Esophagus muscularis mucosa (tissue), 4 donors: ENCODE data around the gene TMEM11. TPM values are rescaled to one million over a fixed set of nuclear protein-coding genes. Genes with fewer than 3 reads are reported as not detected.

ENCODE experiments used
- DNase-seq: peaks from one replicate; pipeline ENCODE4 v3.0.0-alpha.2; 2017; ENCODE audit errors: extremely low spot score
- H3K27ac ChIP-seq, 4 donors: fragments of 200-600 bp; sonication (generic); replicated peaks in 1 of 4; 1 replicate in 3 of 4; 2 replicates in 1 of 4; pipeline ENCODE4 v1.5.1; 2016 to 2019; ENCODE audit warnings: mild to moderate bottlenecking in 1 of 4
- H3K27me3 ChIP-seq, 4 donors: fragments of 200-600 bp; sonication (generic); one replicate each; pipeline versions ENCODE4 v1.5.1 to v1.6.0; 2016 to 2019
- H3K36me3 ChIP-seq, 4 donors: fragments of 200-600 bp; sonication (generic); one replicate each; pipeline ENCODE4 v1.5.1; 2016 to 2019
- H3K4me1 ChIP-seq, 4 donors: fragments of 200-600 bp; sonication (generic); one replicate each; pipeline ENCODE4 v1.5.1; 2016 to 2019
- H3K4me3 ChIP-seq, 4 donors: fragments of 200-600 bp; sonication (generic); 1 replicate in 2 of 4; 2 replicates in 2 of 4; pipeline ENCODE4 v1.5.1; 2016 to 2019; ENCODE audit warnings: mild to moderate bottlenecking in 4 of 4, moderate library complexity in 1 of 4
- H3K9me3 ChIP-seq, 4 donors: fragments of 200-600 bp; sonication (generic); 1 replicate in 3 of 4; 2 replicates in 1 of 4; pipeline ENCODE4 v1.5.1; 2016 to 2019
- EP300 ChIP-seq: sonication (generic); formaldehyde crosslinking; IDR thresholded peaks from one replicate; pipeline ENCODE4 v1.6.1; 2017; ENCODE audit warnings: antibody characterized with exemption
- POLR2A ChIP-seq: fragments of 450-650 bp; IDR thresholded peaks from one replicate; pipeline ENCODE4 v1.6.1; 2017; ENCODE audit warnings: antibody characterized with exemption, moderate library complexity, mild to moderate bottlenecking, low read depth
- POLR2AphosphoS5 ChIP-seq, 2 donors: sonication (generic); formaldehyde crosslinking; IDR thresholded peaks; one replicate each; pipeline ENCODE4 v1.6.1; 2017; ENCODE audit warnings: antibody characterized with exemption in 2 of 2
- WGBS: methylation state at CpG from one replicate; pipeline ENCODE4 v1.1.5; 2018; 5-methylcytosine and 5-hydroxymethylcytosine counted together
- intact Hi-C: fragments of 100-400 bp; cut with DNase I; formaldehyde crosslinking; loops from one replicate; pipeline ENCODE4 v1.15.1; 2023
- total RNA-seq, 4 donors: library from RNA; depleted of rRNA; stranded (reverse); fragments of >200 nt; gene quantifications; one replicate each; pipeline versions ENCODE4 v1.1.0 to v1.2.1, GENCODE V29; 2016
- TF ChIP-seq, protein P1 (sequence below), 3 experiments: fragments of 200-600 bp in 2 of 3; fragments of 450-650 bp in 1 of 3; sonication (generic) in 2 of 3; IDR thresholded peaks; one replicate each; pipeline ENCODE4 v1.5.1; 2017 to 2019; ENCODE audit warnings: antibody characterized with exemption in 3 of 3, mild to moderate bottlenecking in 2 of 3, moderate library complexity in 1 of 3

Gene TMEM11
- total RNA-seq, 4 donors from 2014 or later = 24.1 to 31.0 (median 26.0) TPM

DNA sequence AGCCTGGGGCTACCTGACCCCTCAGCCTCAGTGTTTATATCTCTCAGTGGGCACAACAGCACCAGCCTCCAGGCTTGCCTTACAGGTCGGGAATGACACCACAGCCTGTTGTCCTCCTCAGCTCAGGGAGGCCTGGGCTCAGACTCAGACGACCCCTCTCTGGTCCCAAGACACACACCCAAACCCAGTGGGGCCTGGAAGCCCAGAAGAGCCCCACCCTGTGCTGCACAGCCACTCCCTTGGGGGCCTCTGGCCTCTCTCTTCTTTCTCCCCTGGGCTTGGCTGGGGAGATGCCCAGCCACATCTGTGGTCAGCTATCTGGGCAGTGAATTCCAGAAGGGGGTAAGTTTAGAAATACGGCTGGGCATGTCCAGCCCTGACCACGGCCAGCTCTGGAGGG is 36.9 kb upstream of the TMEM11 start:
- TF ChIP-seq POLR2AphosphoS5 (IDR thresholded peaks at IDR 0.05) = no peak
- no peak for TF ChIP-seq EP300
- TF ChIP-seq, protein P1, sequence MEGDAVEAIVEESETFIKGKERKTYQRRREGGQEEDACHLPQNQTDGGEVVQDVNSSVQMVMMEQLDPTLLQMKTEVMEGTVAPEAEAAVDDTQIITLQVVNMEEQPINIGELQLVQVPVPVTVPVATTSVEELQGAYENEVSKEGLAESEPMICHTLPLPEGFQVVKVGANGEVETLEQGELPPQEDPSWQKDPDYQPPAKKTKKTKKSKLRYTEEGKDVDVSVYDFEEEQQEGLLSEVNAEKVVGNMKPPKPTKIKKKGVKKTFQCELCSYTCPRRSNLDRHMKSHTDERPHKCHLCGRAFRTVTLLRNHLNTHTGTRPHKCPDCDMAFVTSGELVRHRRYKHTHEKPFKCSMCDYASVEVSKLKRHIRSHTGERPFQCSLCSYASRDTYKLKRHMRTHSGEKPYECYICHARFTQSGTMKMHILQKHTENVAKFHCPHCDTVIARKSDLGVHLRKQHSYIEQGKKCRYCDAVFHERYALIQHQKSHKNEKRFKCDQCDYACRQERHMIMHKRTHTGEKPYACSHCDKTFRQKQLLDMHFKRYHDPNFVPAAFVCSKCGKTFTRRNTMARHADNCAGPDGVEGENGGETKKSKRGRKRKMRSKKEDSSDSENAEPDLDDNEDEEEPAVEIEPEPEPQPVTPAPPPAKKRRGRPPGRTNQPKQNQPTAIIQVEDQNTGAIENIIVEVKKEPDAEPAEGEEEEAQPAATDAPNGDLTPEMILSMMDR (IDR thresholded peaks at IDR 0.05) = no peak
- no peak for TF ChIP-seq POLR2A

DNA sequence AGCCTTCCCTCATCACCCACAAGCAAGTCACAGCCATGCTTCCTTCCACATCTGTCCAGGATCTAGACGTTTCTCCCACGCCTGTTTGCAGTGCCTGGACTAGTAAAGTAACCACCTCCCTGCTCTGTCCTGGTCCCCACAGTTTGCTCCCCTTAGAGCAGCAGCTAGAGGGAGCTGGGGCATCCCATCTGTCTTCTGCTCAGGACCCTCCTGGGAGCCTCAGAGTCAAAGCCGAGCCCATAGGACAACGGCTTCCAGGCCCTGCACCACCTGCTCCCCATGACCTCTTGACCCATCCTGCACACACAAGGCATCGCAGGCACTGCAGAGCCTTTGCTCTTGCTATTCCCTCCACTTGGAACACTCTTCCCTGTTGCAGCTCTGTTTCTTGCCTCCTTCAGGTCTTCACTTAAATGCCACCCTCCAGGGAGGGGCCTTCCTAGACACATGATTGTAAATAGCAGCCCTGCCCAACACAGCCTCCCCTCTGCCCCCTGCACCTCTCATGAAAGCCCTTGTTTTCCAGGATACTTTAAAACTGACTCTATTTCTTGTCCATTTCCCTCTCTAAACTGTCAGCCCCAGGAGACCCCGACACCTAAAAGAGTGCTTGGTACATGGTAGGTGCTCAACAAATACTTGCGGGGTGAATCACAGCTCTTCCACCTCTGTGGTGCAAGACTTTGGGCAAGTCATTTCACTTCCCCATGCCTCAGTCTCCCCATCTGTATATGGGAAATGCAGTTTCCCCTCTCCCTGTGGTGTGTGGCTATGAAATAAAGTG is 36.2 kb upstream of the TMEM11 start:
- Histone ChIP-seq H3K27me3 (no peaks in the 10 kb centered on the region), H3K4me1 (peaks cover 42 to 58% (median 51%) of the 10 kb centered on the region in 4 donors), H3K27ac (no peak overlapping the region), H3K36me3 (peaks cover 0 to 4% (median 0%) of the 10 kb centered on the region in 4 donors), H3K9me3 (no peaks in the 10 kb centered on the region), H3K4me3 (no peak overlapping the region)
- 73% methylated on average over 6 of the region's 7 CpGs for WGBS
- no peak for DNase-seq
- intact Hi-C loops = loop anchor here (5.0 to 10.0 kb wide), 2 partner anchors 123 to 215 kb away; partner anchors contain the start of gene DHRS7B
- TF ChIP-seq POLR2A = no peak
- no peak for TF ChIP-seq EP300
- TF ChIP-seq, protein P1 (IDR thresholded peaks at IDR 0.05) = no peak
- TF ChIP-seq POLR2AphosphoS5 (IDR thresholded peaks at IDR 0.05) = no peak

More for the DNA sequence above, 36.9 kb upstream of the TMEM11 start:
- H3K27ac ChIP-seq = peak overlapping the region in 1 of 4 donors; percentile 23
- no peak overlapping the region for H3K4me3 ChIP-seq
- intact Hi-C loops = loop anchor here (5.0 to 10.0 kb wide), 2 partner anchors 124 to 216 kb away; partner anchors contain the start of gene DHRS7B
- H3K36me3 ChIP-seq = peaks cover 0 to 4% (median 0%) of the 10 kb centered on the region in 4 donors
- H3K4me1 ChIP-seq = peaks cover 42 to 53% (median 49%) of the 10 kb centered on the region in 4 donors
- 66% methylated on average over 4 of the region's 4 CpGs for WGBS
- no peak for DNase-seq
- no peaks in the 10 kb centered on the region for H3K9me3 ChIP-seq
- no peaks in the 10 kb centered on the region for H3K27me3 ChIP-seq

DNA sequence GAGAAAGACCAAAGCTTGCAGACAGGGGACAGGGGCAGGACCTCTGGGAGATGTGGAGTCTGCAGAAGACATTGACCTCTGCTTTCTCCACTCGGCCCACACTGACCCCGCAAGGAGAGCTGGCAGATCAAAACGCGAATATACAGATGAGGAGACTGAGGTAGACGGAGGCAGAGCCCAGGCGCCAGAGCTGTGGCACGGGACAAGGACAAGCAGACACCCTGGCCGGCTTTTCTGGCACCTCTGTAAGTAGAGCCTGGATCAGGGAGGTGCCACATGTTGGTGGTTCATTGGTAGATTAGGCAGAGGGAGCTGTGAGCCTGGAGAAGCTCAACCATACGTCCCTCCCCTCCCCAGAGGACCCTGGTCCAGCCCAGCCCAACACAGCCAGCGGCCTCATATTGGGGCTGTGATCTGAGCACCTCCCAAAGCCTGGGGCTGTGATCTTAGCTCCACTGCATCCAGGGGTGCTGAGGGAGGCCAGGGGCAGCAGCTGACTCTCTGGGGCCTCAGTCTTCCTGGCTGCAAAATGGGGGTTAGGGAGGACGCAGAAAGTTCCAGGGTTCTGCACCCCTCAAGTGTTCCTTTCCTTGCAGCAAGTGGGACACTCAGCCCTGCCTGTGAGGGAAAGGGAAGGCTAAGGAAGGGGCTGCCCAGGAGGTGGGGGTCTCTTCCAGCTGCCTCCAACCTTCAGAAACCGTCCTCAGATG is 35.3 kb upstream of the TMEM11 start:
- H3K36me3 ChIP-seq = peaks cover 0 to 4% (median 0%) of the 10 kb centered on the region in 4 donors
- DNase-seq = no peak
- intact Hi-C loops = no loop called here
- no peak overlapping the region for H3K4me3 ChIP-seq
- WGBS = 81% methylated on average over 12 of the region's 12 CpGs
- no peak overlapping the region for H3K27ac ChIP-seq
- H3K4me1 ChIP-seq = peaks cover 42 to 58% (median 51%) of the 10 kb centered on the region in 4 donors
- TF ChIP-seq POLR2AphosphoS5 (IDR thresholded peaks at IDR 0.05) (no peak), POLR2A (no peak), EP300 (no peak)
- TF ChIP-seq, protein P1 (IDR thresholded peaks at IDR 0.05) = no peak
- H3K27me3 ChIP-seq = no peaks in the 10 kb centered on the region
- no peaks in the 10 kb centered on the region for H3K9me3 ChIP-seq

DNA sequence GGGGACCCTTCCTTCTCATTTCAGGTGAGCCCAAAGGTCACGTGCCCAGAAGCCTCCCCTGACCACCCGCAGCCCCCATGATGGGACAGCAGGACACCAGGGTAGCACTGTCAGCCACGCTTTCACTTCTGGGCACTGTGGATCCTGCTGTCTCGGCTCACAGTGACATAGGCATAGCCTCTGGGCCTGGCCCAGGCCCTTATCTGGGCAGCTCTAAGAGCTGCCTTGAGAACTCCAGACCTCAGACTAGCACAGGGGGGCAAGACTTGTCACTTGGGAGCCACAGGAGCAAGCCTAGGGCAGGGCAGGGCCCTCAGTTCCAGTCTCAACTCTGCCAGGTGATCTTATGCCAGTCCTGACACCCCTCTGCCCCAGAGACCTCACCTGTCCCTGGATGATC is 34.5 kb upstream of the TMEM11 start:
- no peaks in the 10 kb centered on the region for H3K9me3 ChIP-seq
- no peak overlapping the region for H3K27ac ChIP-seq
- DNase-seq = no peak
- H3K27me3 ChIP-seq = no peaks in the 10 kb centered on the region
- no peak for TF ChIP-seq EP300
- no peak for TF ChIP-seq POLR2AphosphoS5 (IDR thresholded peaks at IDR 0.05)
- TF ChIP-seq POLR2A = no peak
- TF ChIP-seq, protein P1 (IDR thresholded peaks at IDR 0.05) = no peak
- H3K4me3 ChIP-seq = no peak overlapping the region
- peaks cover 0 to 6% (median 4%) of the 10 kb centered on the region in 4 donors for H3K36me3 ChIP-seq
- H3K4me1 ChIP-seq = peaks cover 35 to 52% (median 45%) of the 10 kb centered on the region in 4 donors
- 90% methylated on average over 4 of the region's 4 CpGs for WGBS
- intact Hi-C loops = no loop called here
